C4-2B (cell line): ENCODE data around the gene STX18.
"Not testable (repeated sequence)": the region's sequence is repeated elsewhere in the genome, so short reads cannot be mapped to it uniquely, and the experiment has no call there.

Experiments used
- H3K27ac ChIP-seq: fragments of 450-650 bp; 2 replicates; pipeline ENCODE4 v1.5.1; 2017
- ZFX ChIP-seq: fragments of 450-650 bp; IDR thresholded peaks from 2 replicates; pipeline ENCODE4 v1.6.1; 2017
- TF ChIP-seq, protein P1 (sequence below): fragments of 450-650 bp; conservative IDR thresholded peaks from 2 replicates; pipeline ENCODE4 v1.5.1; 2017; ENCODE audit warnings: mild to moderate bottlenecking

The STX18 gene

DNA sequence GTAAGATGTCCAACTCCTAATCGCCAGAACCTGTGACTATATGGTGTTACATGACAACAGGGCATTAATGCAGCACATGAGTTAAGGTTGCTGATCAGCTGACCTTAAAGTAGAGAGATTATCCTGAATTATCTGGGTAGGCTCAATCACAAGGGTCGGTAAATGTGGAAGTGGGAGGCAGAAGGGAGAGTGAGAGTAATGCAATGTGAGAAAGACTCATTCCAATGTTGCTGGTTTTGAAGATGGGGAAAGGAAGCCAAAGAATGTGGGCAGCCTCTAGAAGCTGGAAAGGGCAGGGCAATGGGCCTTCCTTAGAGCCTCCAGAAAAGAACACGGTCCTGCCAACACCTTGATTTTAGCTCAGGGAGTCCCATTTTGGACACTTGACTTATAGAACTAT is 67.4 kb downstream of the STX18 start:
- TF ChIP-seq, protein P1, sequence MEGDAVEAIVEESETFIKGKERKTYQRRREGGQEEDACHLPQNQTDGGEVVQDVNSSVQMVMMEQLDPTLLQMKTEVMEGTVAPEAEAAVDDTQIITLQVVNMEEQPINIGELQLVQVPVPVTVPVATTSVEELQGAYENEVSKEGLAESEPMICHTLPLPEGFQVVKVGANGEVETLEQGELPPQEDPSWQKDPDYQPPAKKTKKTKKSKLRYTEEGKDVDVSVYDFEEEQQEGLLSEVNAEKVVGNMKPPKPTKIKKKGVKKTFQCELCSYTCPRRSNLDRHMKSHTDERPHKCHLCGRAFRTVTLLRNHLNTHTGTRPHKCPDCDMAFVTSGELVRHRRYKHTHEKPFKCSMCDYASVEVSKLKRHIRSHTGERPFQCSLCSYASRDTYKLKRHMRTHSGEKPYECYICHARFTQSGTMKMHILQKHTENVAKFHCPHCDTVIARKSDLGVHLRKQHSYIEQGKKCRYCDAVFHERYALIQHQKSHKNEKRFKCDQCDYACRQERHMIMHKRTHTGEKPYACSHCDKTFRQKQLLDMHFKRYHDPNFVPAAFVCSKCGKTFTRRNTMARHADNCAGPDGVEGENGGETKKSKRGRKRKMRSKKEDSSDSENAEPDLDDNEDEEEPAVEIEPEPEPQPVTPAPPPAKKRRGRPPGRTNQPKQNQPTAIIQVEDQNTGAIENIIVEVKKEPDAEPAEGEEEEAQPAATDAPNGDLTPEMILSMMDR = no peak
- no peak for TF ChIP-seq ZFX
- H3K27ac ChIP-seq = no peak overlapping the region

DNA sequence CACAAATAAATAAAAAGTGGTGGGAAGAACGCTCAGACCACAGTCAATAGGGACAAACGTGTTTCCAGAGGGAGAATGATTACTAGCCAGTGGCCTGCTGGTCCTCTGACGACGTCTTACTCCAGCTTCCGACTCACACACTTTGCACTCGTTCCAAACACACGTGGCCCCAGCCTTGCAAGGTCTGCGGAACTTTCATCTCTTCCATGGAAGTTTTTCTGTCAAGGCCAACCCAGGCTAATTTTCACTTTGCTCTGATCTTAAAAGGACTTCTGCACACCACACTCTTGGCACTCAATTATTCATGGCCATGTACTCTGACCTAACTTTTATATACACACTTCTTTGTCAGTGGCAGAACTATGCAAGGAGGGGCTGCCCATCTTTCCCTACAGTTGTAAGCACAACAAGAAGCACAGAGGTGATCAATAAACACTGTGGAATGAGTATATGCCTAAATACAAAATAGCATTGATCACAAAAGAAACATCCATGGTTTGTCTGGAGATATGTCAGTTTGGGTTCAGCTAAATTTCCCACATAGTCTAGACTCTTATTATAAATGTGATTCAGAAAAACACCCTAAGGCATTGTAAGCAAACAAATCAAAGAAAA is 69.4 kb downstream of the STX18 start:
- TF ChIP-seq ZFX = no peak
- TF ChIP-seq, protein P1 = no peak
- H3K27ac ChIP-seq = no peak overlapping the region

GRCh38 chr4:4471195-4471594 is 70.7 kb downstream of the STX18 start:
- TF ChIP-seq ZFX = no peak
- TF ChIP-seq, protein P1 = no peak
- no peak overlapping the region for H3K27ac ChIP-seq

DNA sequence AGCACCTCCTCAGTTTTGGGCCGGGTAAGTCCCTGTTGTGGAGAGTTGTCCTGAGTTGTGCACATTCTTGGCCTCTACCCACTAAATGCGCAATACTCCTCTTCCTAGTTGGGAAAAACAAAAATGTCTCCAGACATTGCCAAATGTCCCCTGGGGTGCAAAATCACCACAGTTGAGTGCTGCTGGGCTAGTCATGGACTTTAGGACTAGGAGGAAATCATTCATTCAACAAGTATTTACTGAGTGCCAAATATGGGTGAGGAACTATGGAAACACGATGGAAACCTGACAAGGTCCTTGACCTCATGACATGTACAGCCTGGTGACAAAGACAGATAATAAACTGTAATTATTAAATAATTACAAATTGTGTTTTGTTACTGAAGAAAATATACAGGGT is 71.6 kb downstream of the STX18 start:
- no peak for TF ChIP-seq ZFX
- TF ChIP-seq, protein P1 = no peak
- no peak overlapping the region for H3K27ac ChIP-seq

DNA sequence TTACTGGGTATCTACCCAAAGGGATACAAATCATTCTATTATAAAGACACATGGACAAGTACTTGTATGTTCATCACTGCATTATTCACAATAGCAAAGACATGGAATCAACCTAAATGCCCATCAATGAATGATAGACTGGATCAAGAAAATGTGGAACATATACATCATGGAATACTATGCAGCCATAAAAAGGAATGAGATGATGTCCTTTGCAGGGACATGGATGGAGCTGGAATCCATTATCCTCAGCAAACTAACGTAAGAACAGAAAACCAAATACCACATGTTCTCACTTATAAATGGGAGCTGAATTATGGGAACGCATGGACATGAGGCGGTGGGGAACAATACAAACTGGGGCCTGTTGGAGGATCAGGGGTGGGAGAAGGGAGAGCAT is 76.6 kb downstream of the STX18 start:
- H3K27ac ChIP-seq = not testable (repeated sequence)

DNA sequence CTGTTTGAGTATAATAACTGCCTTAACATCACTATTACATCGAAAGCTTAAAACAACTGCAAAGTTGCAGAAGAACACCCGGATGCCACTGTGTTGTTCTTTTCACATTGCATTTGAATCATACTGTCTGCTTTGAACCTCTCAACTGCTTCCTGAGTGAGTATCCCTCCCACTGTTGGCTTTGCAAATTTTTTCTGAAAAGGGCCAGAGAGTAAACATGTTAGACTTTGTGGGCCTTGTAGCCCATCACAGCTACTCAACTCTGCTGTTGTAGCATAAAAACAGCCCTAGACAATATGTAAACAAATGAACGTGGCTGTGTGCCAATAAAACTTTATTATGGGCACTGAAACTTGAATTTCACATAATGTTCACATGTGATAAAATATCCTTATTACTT is 78.9 kb downstream of the STX18 start:
- H3K27ac ChIP-seq = no peak overlapping the region
- TF ChIP-seq, protein P1 = no peak
- TF ChIP-seq ZFX = no peak

- no peak overlapping the region for H3K27ac ChIP-seq
- TF ChIP-seq, protein P1 = no peak
- TF ChIP-seq ZFX = no peak
These were observed 80.0 kb downstream of the STX18 start for GRCh38 chr4:4461850-4462249.

DNA sequence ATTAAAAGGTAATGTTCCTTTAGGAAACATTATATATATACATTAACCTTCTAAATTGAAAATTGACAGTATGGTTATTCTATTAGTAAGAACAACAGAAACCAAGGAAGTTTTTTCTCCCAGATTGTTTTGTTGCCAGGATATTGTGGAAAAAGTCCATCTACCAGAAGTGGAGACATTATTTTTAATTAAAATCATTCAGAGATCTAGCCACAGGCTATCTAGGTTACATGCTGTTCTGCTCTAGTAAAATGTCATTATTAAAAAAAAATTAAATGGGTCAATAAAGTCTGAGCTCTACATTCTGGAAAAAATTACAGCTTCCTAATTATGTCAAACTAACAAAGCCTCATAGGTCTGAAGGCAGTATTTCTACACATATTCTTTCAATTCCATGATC is 80.7 kb downstream of the STX18 start:
- H3K27ac ChIP-seq = no peak overlapping the region
- no peak for TF ChIP-seq ZFX
- TF ChIP-seq, protein P1 = no peak
